IMR-90 (cell line): ENCODE data around the gene PCBP3. TPM values are rescaled to one million over a fixed set of nuclear protein-coding genes. Genes with fewer than 3 reads are reported as not detected.

Experiments
- ATAC-seq: fragments of 200-7000 bp; cut with Tn5 transposase; 2 replicates; pipeline ENCODE4 v1.9.1; 2020; ENCODE audit warnings: low read depth, mild to moderate bottlenecking, moderate library complexity
- BruUV-seq: library from RNA; stranded (reverse); fragments of 400-500 nt; replicated peaks from 2 replicates; lab custom pipeline; 2021; lab: Mats Ljungman, UMichigan
- CTCF ChIA-PET: fragments of 300-600 bp; formaldehyde crosslinking; extraction: SDS; loops from one replicate; lab custom pipeline; 2021; ENCODE audit warnings: antibody characterized with exemption; lab: Yijun Ruan, JAX
- POLR2A ChIA-PET: fragments of 300-600 bp; sonication (Branson Sonifier 250); formaldehyde crosslinking; loops from one replicate; lab custom pipeline; 2022; ENCODE audit warnings: antibody characterized with exemption; ENCODE audit not compliant: unreplicated experiment; lab: Charles Lee
- DNase-seq: peaks from one replicate; pipeline ENCODE4 v3.0.0; 2013
- H2AFZ ChIP-seq: replicated peaks from 2 replicates; pipeline ENCODE3; 2013; ENCODE audit warnings: low read length, mild to moderate bottlenecking; ENCODE audit not compliant: poor library complexity
- H2AK5ac ChIP-seq: 2 replicates; pipeline ENCODE4 v1.6.1; 2013; ENCODE audit warnings: low read depth, low read length, inconsistent platforms
- H2AK9ac ChIP-seq: replicated peaks from 2 replicates; pipeline ENCODE3; 2013; ENCODE audit warnings: mild to moderate bottlenecking, low read depth, low read length, moderate library complexity; ENCODE audit not compliant: poor library complexity
- H2BK120ac ChIP-seq: 2 replicates; pipeline ENCODE4 v1.6.1; 2013; ENCODE audit warnings: low read depth, low read length, inconsistent platforms
- H2BK15ac ChIP-seq: 3 replicates; pipeline ENCODE4 v1.6.1; 2013; ENCODE audit warnings: low read depth, low read length, inconsistent platforms
- H2BK20ac ChIP-seq: 2 replicates; pipeline ENCODE4 v1.6.1; 2013; ENCODE audit warnings: low read depth, mild to moderate bottlenecking, inconsistent platforms, low read length, moderate library complexity
- H2BK5ac ChIP-seq: 2 replicates; pipeline ENCODE4 v1.6.1; 2013; ENCODE audit warnings: mild to moderate bottlenecking, low read depth, low read length, inconsistent platforms; ENCODE audit not compliant: poor library complexity, severe bottlenecking
- H3K14ac ChIP-seq: replicated peaks from 2 replicates; pipeline ENCODE4 v1.6.1; 2013; ENCODE audit warnings: low read depth, low read length, inconsistent platforms
- H3K18ac ChIP-seq: 2 replicates; pipeline ENCODE4 v1.6.1; 2013; ENCODE audit warnings: low read depth, low read length, control low read depth
- H3K23ac ChIP-seq: 2 replicates; pipeline ENCODE4 v1.6.1; 2013; ENCODE audit warnings: low read depth, low read length, inconsistent platforms
- H3K27ac ChIP-seq: 2 replicates; pipeline ENCODE4 v1.5.1; 2013; ENCODE audit warnings: mild to moderate bottlenecking, control low read depth, low read length; ENCODE audit not compliant: insufficient read depth
- H3K27me3 ChIP-seq: 2 replicates; pipeline ENCODE4 v1.6.1; 2013; ENCODE audit warnings: low read length; ENCODE audit not compliant: control insufficient read depth, insufficient read depth
- H3K36me3 ChIP-seq: 2 replicates; pipeline ENCODE4 v1.6.1; 2013; ENCODE audit warnings: low read length, mixed read lengths; ENCODE audit not compliant: control insufficient read depth, insufficient read depth
- H3K4ac ChIP-seq: 2 replicates; pipeline ENCODE4 v1.6.1; 2013; ENCODE audit warnings: low read depth, low read length, inconsistent platforms
- H3K4me1 ChIP-seq: 2 replicates; pipeline ENCODE4 v1.6.1; 2013; ENCODE audit warnings: low read length, mixed read lengths; ENCODE audit not compliant: control insufficient read depth, insufficient read depth
- H3K4me2 ChIP-seq: 2 replicates; pipeline ENCODE4 v1.6.1; 2013; ENCODE audit warnings: low read depth, mild to moderate bottlenecking, control low read depth, low read length, moderate library complexity
- H3K4me3 ChIP-seq: 2 replicates; pipeline ENCODE4 v1.5.1; 2013; ENCODE audit warnings: low read depth, mild to moderate bottlenecking, control low read depth, low read length, moderate library complexity; ENCODE audit not compliant: insufficient read depth
- H3K56ac ChIP-seq: 2 replicates; pipeline ENCODE4 v1.6.1; 2013; ENCODE audit warnings: low read length, inconsistent platforms; ENCODE audit not compliant: insufficient read depth; ENCODE audit errors: extremely low read depth
- H3K79me1 ChIP-seq, 2 experiments: 2 replicates each; pipeline ENCODE4 v1.6.1; 2013; ENCODE audit warnings: low read length in 2 of 2, inconsistent platforms in 1 of 2, low read depth in 1 of 2
- H3K9ac ChIP-seq: 2 replicates; pipeline ENCODE4 v1.6.1; 2013; ENCODE audit warnings: low read depth, low read length, control low read depth
- H3K9me1 ChIP-seq: 2 replicates; pipeline ENCODE4 v1.6.1; 2013; ENCODE audit warnings: low read length, inconsistent platforms; ENCODE audit not compliant: insufficient read depth
- H3K9me3 ChIP-seq: 2 replicates; pipeline ENCODE4 v1.6.1; 2013; ENCODE audit warnings: low read length; ENCODE audit not compliant: control insufficient read depth, insufficient read depth
- H4K20me1 ChIP-seq: 2 replicates; pipeline ENCODE4 v1.6.1; 2013; ENCODE audit warnings: low read length, inconsistent platforms; ENCODE audit not compliant: insufficient read depth
- H4K5ac ChIP-seq: 2 replicates; pipeline ENCODE4 v1.6.1; 2013; ENCODE audit warnings: mild to moderate bottlenecking, low read depth, low read length, control low read depth
- H4K8ac ChIP-seq, 2 experiments: 2 replicates each; pipeline ENCODE4 v1.6.1; 2013; ENCODE audit warnings: low read depth in 2 of 2, low read length in 2 of 2, control low read depth in 1 of 2, inconsistent platforms in 1 of 2
- H4K91ac ChIP-seq: 2 replicates; pipeline ENCODE4 v1.6.1; 2013; ENCODE audit warnings: low read depth, low read length, inconsistent platforms; ENCODE audit not compliant: insufficient read depth
- BHLHE40 ChIP-seq: fragments of 150-350 bp; IDR thresholded peaks from 2 replicates; pipeline ENCODE4 v1.6.1; 2016; ENCODE audit warnings: mild to moderate bottlenecking, low read depth, low read length
- CEBPB ChIP-seq: IDR thresholded peaks from 2 replicates; pipeline ENCODE4 v1.6.1; 2012; ENCODE audit warnings: low read depth, low read length, improper control_type of control experiment
- FOS ChIP-seq: fragments of 150-350 bp; IDR thresholded peaks from 2 replicates; pipeline ENCODE4 v1.6.1; 2016; ENCODE audit warnings: low read depth, low read length
- MAFK ChIP-seq: IDR thresholded peaks from 2 replicates; pipeline ENCODE4 v1.6.1; 2012; ENCODE audit warnings: low read depth, low read length, improper control_type of control experiment
- MXI1 ChIP-seq: IDR thresholded peaks from 2 replicates; pipeline ENCODE4 v1.6.1; 2012; ENCODE audit warnings: low read depth, mild to moderate bottlenecking, low read length, moderate library complexity, borderline replicate concordance
- NFE2L2 ChIP-seq: fragments of 150-350 bp; IDR thresholded peaks from 2 replicates; pipeline ENCODE4 v1.6.1; 2016; ENCODE audit warnings: low read depth, mild to moderate bottlenecking, low read length
- POLR2A ChIP-seq: IDR thresholded peaks from 2 replicates; pipeline ENCODE4 v1.6.1; 2012; ENCODE audit warnings: mild to moderate bottlenecking, low read depth, low read length
- RAD21 ChIP-seq: IDR thresholded peaks from 2 replicates; pipeline ENCODE4 v1.6.1; 2012; ENCODE audit warnings: low read length, improper control_type of control experiment
- RCOR1 ChIP-seq: IDR thresholded peaks from 2 replicates; pipeline ENCODE4 v1.6.1; 2012; ENCODE audit warnings: mild to moderate bottlenecking, low read length, improper control_type of control experiment; ENCODE audit not compliant: insufficient replicate concordance
- RFX5 ChIP-seq: IDR thresholded peaks from 2 replicates; pipeline ENCODE4 v1.8.0; 2012; ENCODE audit warnings: low read depth, mild to moderate bottlenecking, low read length, moderate library complexity
- SMC3 ChIP-seq: fragments of 150-350 bp; IDR thresholded peaks from 2 replicates; pipeline ENCODE4 v1.6.1; 2016; ENCODE audit warnings: low read depth, mild to moderate bottlenecking, antibody characterized with exemption, low read length, moderate library complexity
- WGBS, 2 experiments: methylation state at CpG; one replicate each; pipeline versions ENCODE4 v1.1.5 to v1.1.7; 2013; ENCODE audit warnings: missing lambda C conversion rate in 2 of 2; ENCODE audit not compliant: insufficient read length in 1 of 2; ENCODE audit errors: extremely low coverage in 2 of 2; 5-methylcytosine and 5-hydroxymethylcytosine counted together
- dilution Hi-C: fragments of 300-500 bp; cut with HindIII; formaldehyde crosslinking; loops from one replicate; pipeline ENCODE4 v1.14.3; 2018; ENCODE audit warnings: low sequenced_read_pairs; ENCODE audit not compliant: unreplicated experiment
- in situ Hi-C: fragments of 300-500 bp; cut with MboI; formaldehyde crosslinking; loops from 3 replicates; pipeline ENCODE4 v1.14.3; 2019; ENCODE audit warnings: low sequenced_read_pairs, inconsistent platforms, mixed read lengths
- intact Hi-C: fragments of 100-400 bp; cut with micrococcal nuclease; formaldehyde crosslinking; loops from 2 replicates; pipeline ENCODE4 v1.10.0; 2022
- polyA plus RNA-seq, 3 experiments: library from polyadenylated mRNA; depleted of rRNA; stranded (reverse); fragments of >200 nt; gene quantifications; 2 replicates each; pipeline ENCODE4 v1.2.3, GENCODE V29; 2012; ENCODE audit warnings: low replicate concordance in 1 of 3
- total RNA-seq: library from RNA; depleted of rRNA; stranded (reverse); fragments of >200 nt; gene quantifications from 2 replicates; pipeline ENCODE4 v1.2.3, GENCODE V29; 2012
- TF ChIP-seq, protein P1 (sequence below): fragments of 150-350 bp; IDR thresholded peaks from 2 replicates; pipeline ENCODE4 v1.6.1; 2016; ENCODE audit warnings: low read depth, mild to moderate bottlenecking, low read length, moderate library complexity, borderline replicate concordance
- TF ChIP-seq, protein P2 (sequence below): fragments of 150-350 bp; IDR thresholded peaks from 2 replicates; pipeline ENCODE4 v1.6.1; 2017; ENCODE audit warnings: mild to moderate bottlenecking, antibody characterized with exemption, low read length, low read depth
- TF ChIP-seq, protein P3 (sequence below): conservative IDR thresholded peaks from 2 replicates; pipeline ENCODE4 v1.5.1; 2012; ENCODE audit warnings: mild to moderate bottlenecking, low read depth, low read length, improper control_type of control experiment

PCBP3 gene
- total and polyA plus RNA-seq, 2 of the 4 experiments (the other 2 are of a cell fraction) = 2.9 to 3.9 TPM

- peak overlapping the region; percentile 91 for H2AK9ac ChIP-seq
- ATAC-seq = no peak
- in situ Hi-C loops = no loop called here
These were observed 227.5 kb downstream of the PCBP3 start for GRCh38 chr21:45870851-45871615.

More at GRCh38 chr21:45870851-45871615, 227.5 kb downstream of the PCBP3 start:
- no peak overlapping the region for H3K4me2 ChIP-seq
- WGBS, 2 experiments = 90% methylated on average over 3 of the region's 17 CpGs; no CpG with 5 or more reads in 1 of the 2 experiments
- H3K23ac ChIP-seq = peak overlapping the region; percentile 35; the same call in 1 of the 2 replicates
- peak overlapping the region; percentile 97; the same call in 1 of the 3 replicates for H2BK15ac ChIP-seq
- POLR2A ChIA-PET = no interaction called here
- peaks cover 28% of the 10 kb centered on the region for H3K4me1 ChIP-seq
- CTCF ChIA-PET = no interaction called here
- peak overlapping the region; percentile 50; the same call in 1 of the 2 replicates for H4K5ac ChIP-seq
- H3K27me3 ChIP-seq = no peaks in the 10 kb centered on the region
- H3K27ac ChIP-seq = peak overlapping the region; percentile 41; the same call in 1 of the 2 replicates
- H2AFZ ChIP-seq = peak overlapping the region; percentile 83
- dilution Hi-C loops = no loop called here
- BruUV-seq = no TSS peak
- peak overlapping the region; percentile 91 for H2BK5ac ChIP-seq
- peak overlapping the region; percentile 98 for H2AK5ac ChIP-seq
- H3K4me3 ChIP-seq = no peak overlapping the region
- H3K36me3 ChIP-seq = no peaks in the 10 kb centered on the region
- intact Hi-C loops = no loop called here
- peak overlapping the region; percentile 51 for H3K18ac ChIP-seq
- H4K20me1 ChIP-seq = no peaks in the 10 kb centered on the region
- H3K4ac ChIP-seq = peak overlapping the region; percentile 84
- peak overlapping the region; percentile 95 for H2BK20ac ChIP-seq
- H4K8ac ChIP-seq = peak overlapping the region; percentile 72 to 80; a peak in 3 of 4 replicates
- H4K91ac ChIP-seq = peak overlapping the region; percentile 98
- no peak overlapping the region for H3K9ac ChIP-seq
- H3K9me3 ChIP-seq = no peaks in the 10 kb centered on the region
- H3K14ac ChIP-seq = peak overlapping the region; percentile 94
- H3K9me1 ChIP-seq = peaks cover 34% of the 10 kb centered on the region
- TF ChIP-seq SMC3 = no peak
- no peak for TF ChIP-seq POLR2A
- TF ChIP-seq, protein P1, sequence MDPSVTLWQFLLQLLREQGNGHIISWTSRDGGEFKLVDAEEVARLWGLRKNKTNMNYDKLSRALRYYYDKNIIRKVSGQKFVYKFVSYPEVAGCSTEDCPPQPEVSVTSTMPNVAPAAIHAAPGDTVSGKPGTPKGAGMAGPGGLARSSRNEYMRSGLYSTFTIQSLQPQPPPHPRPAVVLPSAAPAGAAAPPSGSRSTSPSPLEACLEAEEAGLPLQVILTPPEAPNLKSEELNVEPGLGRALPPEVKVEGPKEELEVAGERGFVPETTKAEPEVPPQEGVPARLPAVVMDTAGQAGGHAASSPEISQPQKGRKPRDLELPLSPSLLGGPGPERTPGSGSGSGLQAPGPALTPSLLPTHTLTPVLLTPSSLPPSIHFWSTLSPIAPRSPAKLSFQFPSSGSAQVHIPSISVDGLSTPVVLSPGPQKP = no peak
- TF ChIP-seq RAD21 = no peak
- no peak for TF ChIP-seq RFX5
- no peak for TF ChIP-seq RCOR1
- TF ChIP-seq NFE2L2 = no peak
- TF ChIP-seq FOS = no peak
- TF ChIP-seq CEBPB = no peak
- no peak for TF ChIP-seq MXI1
- TF ChIP-seq MAFK = no peak
- TF ChIP-seq, protein P2, sequence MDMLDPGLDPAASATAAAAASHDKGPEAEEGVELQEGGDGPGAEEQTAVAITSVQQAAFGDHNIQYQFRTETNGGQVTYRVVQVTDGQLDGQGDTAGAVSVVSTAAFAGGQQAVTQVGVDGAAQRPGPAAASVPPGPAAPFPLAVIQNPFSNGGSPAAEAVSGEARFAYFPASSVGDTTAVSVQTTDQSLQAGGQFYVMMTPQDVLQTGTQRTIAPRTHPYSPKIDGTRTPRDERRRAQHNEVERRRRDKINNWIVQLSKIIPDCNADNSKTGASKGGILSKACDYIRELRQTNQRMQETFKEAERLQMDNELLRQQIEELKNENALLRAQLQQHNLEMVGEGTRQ = no peak
- no peak for TF ChIP-seq BHLHE40
- TF ChIP-seq, protein P3, sequence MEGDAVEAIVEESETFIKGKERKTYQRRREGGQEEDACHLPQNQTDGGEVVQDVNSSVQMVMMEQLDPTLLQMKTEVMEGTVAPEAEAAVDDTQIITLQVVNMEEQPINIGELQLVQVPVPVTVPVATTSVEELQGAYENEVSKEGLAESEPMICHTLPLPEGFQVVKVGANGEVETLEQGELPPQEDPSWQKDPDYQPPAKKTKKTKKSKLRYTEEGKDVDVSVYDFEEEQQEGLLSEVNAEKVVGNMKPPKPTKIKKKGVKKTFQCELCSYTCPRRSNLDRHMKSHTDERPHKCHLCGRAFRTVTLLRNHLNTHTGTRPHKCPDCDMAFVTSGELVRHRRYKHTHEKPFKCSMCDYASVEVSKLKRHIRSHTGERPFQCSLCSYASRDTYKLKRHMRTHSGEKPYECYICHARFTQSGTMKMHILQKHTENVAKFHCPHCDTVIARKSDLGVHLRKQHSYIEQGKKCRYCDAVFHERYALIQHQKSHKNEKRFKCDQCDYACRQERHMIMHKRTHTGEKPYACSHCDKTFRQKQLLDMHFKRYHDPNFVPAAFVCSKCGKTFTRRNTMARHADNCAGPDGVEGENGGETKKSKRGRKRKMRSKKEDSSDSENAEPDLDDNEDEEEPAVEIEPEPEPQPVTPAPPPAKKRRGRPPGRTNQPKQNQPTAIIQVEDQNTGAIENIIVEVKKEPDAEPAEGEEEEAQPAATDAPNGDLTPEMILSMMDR = no peak
- H3K56ac ChIP-seq = no peak overlapping the region
- H2BK120ac ChIP-seq = peak overlapping the region; percentile 100
- peaks cover 0 to 27% of the 10 kb centered on the region in 2 experiments; a peak in 2 of 4 replicates for H3K79me1 ChIP-seq
- no peak for DNase-seq
